Kidney glomerular epithelial cell (primary cell): ENCODE data around the gene FKBP1A.
A peak's percentile ranks its signal among the peaks of the same experiment; 100 is the strongest.

Experiments used
- DNase-seq: peaks from one replicate; lab custom pipeline; 2025; lab: John Stamatoyannopoulos, UW

The FKBP1A gene

GRCh38 chr20:1392693-1393506, at the start of gene FKBP1A:
FKBP1A (minus strand) TSS chr20:1393054; CDS start chr20:1392998, 56 bp downstream.
- DNase-seq: peak; percentile 70

GRCh38 chr20:1442304-1442703, 49.5 kb upstream of the FKBP1A start:
- no peak for DNase-seq

GRCh38 chr20:1441133-1441532, 48.3 kb upstream of the FKBP1A start:
- no peak for DNase-seq

- no peak for DNase-seq
Observed at GRCh38 chr20:1440024-1440423, 47.2 kb upstream of the FKBP1A start.

GRCh38 chr20:1438361-1438760, 45.5 kb upstream of the FKBP1A start:
- DNase-seq: no peak

- DNase-seq: peak; percentile 57
Observed at GRCh38 chr20:1437235-1437904, 44.5 kb upstream of the FKBP1A start.

GRCh38 chr20:1436263-1436662, 43.4 kb upstream of the FKBP1A start:
- no peak for DNase-seq

- DNase-seq: no peak
Observed at GRCh38 chr20:1435337-1435699, 42.5 kb upstream of the FKBP1A start.

GRCh38 chr20:1434571-1435336, 41.9 kb upstream of the FKBP1A start:
- DNase-seq: no peak

- no peak for DNase-seq
Observed at GRCh38 chr20:1431158-1431557, 38.3 kb upstream of the FKBP1A start.

- no peak for DNase-seq
Observed at GRCh38 chr20:1430004-1430451, 37.2 kb upstream of the FKBP1A start.

- DNase-seq: no peak
Observed at GRCh38 chr20:1429143-1429728, 36.4 kb upstream of the FKBP1A start.

GRCh38 chr20:1427457-1428054, 34.7 kb upstream of the FKBP1A start:
- DNase-seq: no peak

- DNase-seq: no peak
Observed at GRCh38 chr20:1426231-1426849, 33.5 kb upstream of the FKBP1A start.

- no peak for DNase-seq
Observed at GRCh38 chr20:1424336-1424735, 31.5 kb upstream of the FKBP1A start.

GRCh38 chr20:1423625-1424106, 30.8 kb upstream of the FKBP1A start:
- no peak for DNase-seq

GRCh38 chr20:1423206-1423605, 30.4 kb upstream of the FKBP1A start:
- DNase-seq: no peak

GRCh38 chr20:1422753-1423152, 29.9 kb upstream of the FKBP1A start:
- DNase-seq: no peak

- DNase-seq: no peak
Observed at GRCh38 chr20:1420066-1420465, 27.2 kb upstream of the FKBP1A start.

- DNase-seq: peak; percentile 27
Observed at GRCh38 chr20:1418350-1418749, 25.5 kb upstream of the FKBP1A start.

- no peak for DNase-seq
Observed at GRCh38 chr20:1417790-1418189, 24.9 kb upstream of the FKBP1A start.
